Panc1 (cell line): ENCODE data around the gene STX18. TPM values are rescaled to one million over a fixed set of nuclear protein-coding genes. Genes with fewer than 3 reads are reported as not detected.

Source experiments
- ATAC-seq: fragments of 200-7000 bp; cut with Tn5 transposase; 2 replicates; pipeline ENCODE4 v1.9.1; 2020; ENCODE audit warnings: mild to moderate bottlenecking, moderate library complexity
- BruUV-seq: library from RNA; stranded (reverse); fragments of 400-500 nt; replicated peaks from 2 replicates; lab custom pipeline; 2021; lab: Mats Ljungman, UMichigan
- CTCF ChIA-PET: fragments of 300-600 bp; sonication (Branson Sonifier 250); formaldehyde crosslinking; loops from one replicate; lab custom pipeline; 2022; ENCODE audit warnings: antibody characterized with exemption; lab: Charles Lee
- POLR2A ChIA-PET: fragments of 300-600 bp; sonication (Branson Sonifier 250); formaldehyde crosslinking; loops from one replicate; lab custom pipeline; 2022; ENCODE audit warnings: antibody characterized with exemption; lab: Charles Lee
- DNase-seq: peaks from one replicate; pipeline ENCODE4 v3.0.0-alpha.2; 2010; ENCODE audit warnings: low read depth, low spot score
- H3K27ac ChIP-seq: 2 replicates; pipeline ENCODE4 v1.5.1; 2011; ENCODE audit warnings: mild to moderate bottlenecking, low read length, inconsistent platforms
- H3K27me3 ChIP-seq: fragments of 200-500 bp; sonication (Bioruptor generic); 2 replicates; pipeline ENCODE4 v1.6.0; 2014; ENCODE audit warnings: low read length, inconsistent platforms; ENCODE audit not compliant: control insufficient read depth, insufficient read depth
- H3K36me3 ChIP-seq: fragments of 200-500 bp; sonication (Bioruptor generic); 2 replicates; pipeline ENCODE4 v1.5.1; 2014; ENCODE audit warnings: inconsistent platforms, mild to moderate bottlenecking, low read length, moderate library complexity; ENCODE audit not compliant: control insufficient read depth, insufficient read depth
- H3K4me1 ChIP-seq: 2 replicates; pipeline ENCODE4 v1.5.1; 2011; ENCODE audit warnings: inconsistent platforms, mild to moderate bottlenecking, low read length, moderate library complexity; ENCODE audit not compliant: control insufficient read depth, insufficient read depth
- H3K4me3 ChIP-seq, 2 experiments: 2 replicates each; pipeline ENCODE4 v1.5.1; 2011 to 2012; ENCODE audit warnings: low read depth in 2 of 2, low read length in 2 of 2, mild to moderate bottlenecking in 2 of 2, inconsistent platforms in 1 of 2, moderate library complexity in 1 of 2
- H3K9me3 ChIP-seq: fragments of 200-500 bp; sonication (Bioruptor generic); 2 replicates; pipeline ENCODE4 v1.5.1; 2014; ENCODE audit warnings: low read depth, mild to moderate bottlenecking, inconsistent platforms, low read length, moderate library complexity; ENCODE audit not compliant: control insufficient read depth, insufficient read depth
- POLR2AphosphoS5 ChIP-seq: IDR thresholded peaks from 2 replicates; pipeline ENCODE4 v1.6.1; 2012; ENCODE audit warnings: mild to moderate bottlenecking, low read depth, low read length, moderate library complexity
- REST ChIP-seq, 2 experiments: IDR thresholded peaks; 2 replicates each; pipeline ENCODE4 v1.6.1; 2011 to 2012; ENCODE audit warnings: low read depth in 2 of 2, control low read depth in 1 of 2, low read length in 1 of 2, mild to moderate bottlenecking in 1 of 2, moderate library complexity in 1 of 2; ENCODE audit not compliant: insufficient read depth in 1 of 2
- SIN3A ChIP-seq: IDR thresholded peaks from 2 replicates; pipeline ENCODE4 v1.6.1; 2012; ENCODE audit warnings: low read depth, mild to moderate bottlenecking, low read length, moderate library complexity, borderline replicate concordance; ENCODE audit not compliant: insufficient read depth
- TCF7L2 ChIP-seq: IDR thresholded peaks from 2 replicates; pipeline ENCODE4 v1.6.1; 2011; ENCODE audit warnings: mild to moderate bottlenecking, low read depth, low read length, inconsistent platforms
- in situ Hi-C: cut with HindIII; loops from 2 replicates; pipeline ENCODE4 v1.10.0; 2016; ENCODE audit warnings: low sequenced_read_pairs, low pct_unique_long_range_greater_than_20kb
- intact Hi-C: fragments of 100-400 bp; cut with micrococcal nuclease; formaldehyde crosslinking; loops from one replicate; pipeline ENCODE4 v1.10.0; 2022; ENCODE audit not compliant: unreplicated experiment
- total RNA-seq: library from RNA; stranded (reverse); gene quantifications from one replicate; pipeline ENCODE4 v1.2.1, GENCODE V29; 2021; ENCODE audit not compliant: unreplicated experiment
- TF ChIP-seq, protein P1 (sequence below): fragments of 450-650 bp; IDR thresholded peaks from 2 replicates; pipeline ENCODE4 v1.5.1; 2017; ENCODE audit warnings: mild to moderate bottlenecking

The STX18 gene
- total RNA-seq, 1 experiment from 2014 or later, result 15.0 TPM

- H3K36me3 ChIP-seq, result no peaks in the 10 kb centered on the region
- no peak for ATAC-seq
- H3K4me1 ChIP-seq, result no peaks in the 10 kb centered on the region
- POLR2A ChIA-PET, result no interaction called here
- H3K27ac ChIP-seq, result no peak overlapping the region
- in situ Hi-C loops (no loop called here), intact Hi-C loops (no loop called here)
- peaks cover 5% of the 10 kb centered on the region; the same call in 1 of the 2 replicates for H3K27me3 ChIP-seq
- CTCF ChIA-PET, result no interaction called here
- H3K9me3 ChIP-seq, result no peaks in the 10 kb centered on the region
- TF ChIP-seq REST (IDR thresholded peaks at IDR 0.05; ENCODE audit: insufficient read depth in 1 of 2, low read depth in 2 of 2, low read length in 1 of 2) (no peak), TCF7L2 (no peak)
- no peak overlapping the region for H3K4me3 ChIP-seq
- no peak for DNase-seq
- no TSS peak for BruUV-seq
Observed at GRCh38 chr4:4379540-4380087, 162.2 kb downstream of the STX18 start.

DNA sequence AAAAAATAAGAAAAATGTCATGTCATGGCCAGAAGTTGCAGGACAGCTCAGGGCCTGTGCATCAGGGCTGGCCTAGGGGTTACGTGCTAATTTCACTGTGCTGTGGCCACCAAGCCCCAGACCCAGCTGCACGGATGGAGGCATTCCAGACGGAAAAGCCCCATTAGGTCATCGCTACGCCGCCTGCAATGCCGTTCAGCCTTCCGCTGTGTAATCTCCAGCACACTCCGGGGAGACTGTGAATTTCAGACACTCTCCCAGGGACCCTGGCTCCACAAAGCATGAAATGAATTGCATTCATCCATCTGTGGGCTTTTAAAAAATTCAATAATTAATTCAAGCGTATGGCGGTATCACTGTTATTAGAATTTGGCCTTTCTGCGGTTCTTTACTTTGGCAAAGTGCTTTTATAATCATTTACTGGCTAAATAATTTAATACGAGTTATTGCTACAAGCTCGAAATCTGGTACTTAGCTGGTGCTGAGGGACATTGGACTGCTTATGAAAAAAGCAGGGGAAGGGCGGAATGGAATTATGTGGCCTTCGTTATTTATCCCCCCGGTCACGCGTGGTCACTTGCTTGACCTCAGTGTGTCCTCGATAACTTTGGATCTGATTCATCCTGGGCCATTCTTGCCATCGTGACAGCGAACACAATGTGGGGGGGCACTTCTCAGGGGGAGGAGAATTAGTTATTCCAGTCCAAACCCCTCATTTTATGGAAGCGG lies 164.0 kb downstream of the STX18 start:
- Histone ChIP-seq H3K4me1 (no peaks in the 10 kb centered on the region), H3K27me3 (peaks cover 5% of the 10 kb centered on the region; the same call in 1 of the 2 replicates), H3K9me3 (no peaks in the 10 kb centered on the region), H3K36me3 (no peaks in the 10 kb centered on the region), H3K4me3 (no peak overlapping the region), H3K27ac (no peak overlapping the region)
- ChIA-PET POLR2A (no interaction called here), CTCF (no interaction called here)
- in situ Hi-C loops (no loop called here), intact Hi-C loops (no loop called here)
- TF ChIP-seq POLR2AphosphoS5 (no peak), SIN3A (no peak), REST (IDR thresholded peaks at IDR 0.05; ENCODE audit: insufficient read depth in 1 of 2, low read depth in 2 of 2, low read length in 1 of 2) (no peak), TCF7L2 (no peak)
- TF ChIP-seq, protein P1, sequence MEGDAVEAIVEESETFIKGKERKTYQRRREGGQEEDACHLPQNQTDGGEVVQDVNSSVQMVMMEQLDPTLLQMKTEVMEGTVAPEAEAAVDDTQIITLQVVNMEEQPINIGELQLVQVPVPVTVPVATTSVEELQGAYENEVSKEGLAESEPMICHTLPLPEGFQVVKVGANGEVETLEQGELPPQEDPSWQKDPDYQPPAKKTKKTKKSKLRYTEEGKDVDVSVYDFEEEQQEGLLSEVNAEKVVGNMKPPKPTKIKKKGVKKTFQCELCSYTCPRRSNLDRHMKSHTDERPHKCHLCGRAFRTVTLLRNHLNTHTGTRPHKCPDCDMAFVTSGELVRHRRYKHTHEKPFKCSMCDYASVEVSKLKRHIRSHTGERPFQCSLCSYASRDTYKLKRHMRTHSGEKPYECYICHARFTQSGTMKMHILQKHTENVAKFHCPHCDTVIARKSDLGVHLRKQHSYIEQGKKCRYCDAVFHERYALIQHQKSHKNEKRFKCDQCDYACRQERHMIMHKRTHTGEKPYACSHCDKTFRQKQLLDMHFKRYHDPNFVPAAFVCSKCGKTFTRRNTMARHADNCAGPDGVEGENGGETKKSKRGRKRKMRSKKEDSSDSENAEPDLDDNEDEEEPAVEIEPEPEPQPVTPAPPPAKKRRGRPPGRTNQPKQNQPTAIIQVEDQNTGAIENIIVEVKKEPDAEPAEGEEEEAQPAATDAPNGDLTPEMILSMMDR, result no peak
- no TSS peak for BruUV-seq
- ATAC-seq (no peak), DNase-seq (no peak)
